Prostate gland (tissue), 2 donors: ENCODE measurements around the gene PRLHR.
A peak's percentile ranks its signal among the peaks of the same experiment; 100 is the strongest.

Source experiments
- POLR2A ChIP-seq: fragments of 450-650 bp; IDR thresholded peaks from one replicate; pipeline ENCODE4 v1.6.1; 2016; ENCODE audit warnings: antibody characterized with exemption, mild to moderate bottlenecking
- POLR2AphosphoS5 ChIP-seq: sonication (generic); formaldehyde crosslinking; IDR thresholded peaks from one replicate; pipeline ENCODE4 v1.6.1; 2017; ENCODE audit warnings: antibody characterized with exemption
- TF ChIP-seq, protein P1 (sequence below), 4 experiments: fragments of 200-600 bp in 2 of 4; fragments of 450-650 bp in 2 of 4; sonication (generic) in 2 of 4; IDR thresholded peaks; 1 replicate in 3 of 4; 2 replicates in 1 of 4; pipeline ENCODE4 v1.5.1; 2016 to 2019; ENCODE audit warnings: antibody characterized with exemption in 4 of 4, mild to moderate bottlenecking in 2 of 4, moderate library complexity in 2 of 4

DNA sequence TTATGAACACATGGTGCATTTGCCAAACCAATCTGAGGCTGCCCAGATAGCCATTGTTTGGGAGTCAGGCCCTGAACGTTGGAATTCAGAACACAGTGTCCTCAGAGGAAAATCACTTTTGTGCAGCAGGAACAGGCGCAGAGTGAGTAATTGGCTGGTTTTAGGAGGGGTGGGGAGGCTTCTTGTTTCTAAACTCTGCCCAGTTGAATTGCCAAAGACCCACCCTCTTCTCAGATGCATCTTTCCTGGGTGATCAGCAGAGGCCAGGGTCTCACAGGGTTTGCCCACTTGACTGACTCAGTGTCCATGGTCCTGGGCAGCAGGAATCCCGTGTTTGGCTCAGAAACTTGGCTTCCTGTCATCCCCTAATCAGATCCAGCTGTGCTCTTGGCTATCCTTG, 24.3 kb downstream of the PRLHR start:
- TF ChIP-seq POLR2A, result no peak
- TF ChIP-seq, protein P1, sequence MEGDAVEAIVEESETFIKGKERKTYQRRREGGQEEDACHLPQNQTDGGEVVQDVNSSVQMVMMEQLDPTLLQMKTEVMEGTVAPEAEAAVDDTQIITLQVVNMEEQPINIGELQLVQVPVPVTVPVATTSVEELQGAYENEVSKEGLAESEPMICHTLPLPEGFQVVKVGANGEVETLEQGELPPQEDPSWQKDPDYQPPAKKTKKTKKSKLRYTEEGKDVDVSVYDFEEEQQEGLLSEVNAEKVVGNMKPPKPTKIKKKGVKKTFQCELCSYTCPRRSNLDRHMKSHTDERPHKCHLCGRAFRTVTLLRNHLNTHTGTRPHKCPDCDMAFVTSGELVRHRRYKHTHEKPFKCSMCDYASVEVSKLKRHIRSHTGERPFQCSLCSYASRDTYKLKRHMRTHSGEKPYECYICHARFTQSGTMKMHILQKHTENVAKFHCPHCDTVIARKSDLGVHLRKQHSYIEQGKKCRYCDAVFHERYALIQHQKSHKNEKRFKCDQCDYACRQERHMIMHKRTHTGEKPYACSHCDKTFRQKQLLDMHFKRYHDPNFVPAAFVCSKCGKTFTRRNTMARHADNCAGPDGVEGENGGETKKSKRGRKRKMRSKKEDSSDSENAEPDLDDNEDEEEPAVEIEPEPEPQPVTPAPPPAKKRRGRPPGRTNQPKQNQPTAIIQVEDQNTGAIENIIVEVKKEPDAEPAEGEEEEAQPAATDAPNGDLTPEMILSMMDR (IDR thresholded peaks at IDR 0.05), result no peak
- peak; percentile 69 for TF ChIP-seq POLR2AphosphoS5
